ENCODE results near the gene PPARA.

PPARA gene

GRCh38 chr22:46114518-46115387 is 35.6 kb upstream of the PPARA start:
- no peak for DNase-seq

GRCh38 chr22:46115388-46115678 is 35.0 kb upstream of the PPARA start:
- no peak for DNase-seq

- no peak for DNase-seq
Observed at GRCh38 chr22:46115755-46116490, 34.4 kb upstream of the PPARA start.

- peak; percentile 86 to 88 for DNase-seq
Observed at GRCh38 chr22:46116491-46116958, 33.8 kb upstream of the PPARA start.

GRCh38 chr22:46117206-46118199 is 32.8 kb upstream of the PPARA start:
- no peak for DNase-seq

GRCh38 chr22:46119093-46119728 is 31.1 kb upstream of the PPARA start:
- DNase-seq: no peak

GRCh38 chr22:46119729-46120419 is 30.5 kb upstream of the PPARA start:
- no peak for DNase-seq

- no peak for DNase-seq
Observed at GRCh38 chr22:46120420-46120737, 29.9 kb upstream of the PPARA start.

- DNase-seq: no peak
Observed at GRCh38 chr22:46121079-46121478, 29.2 kb upstream of the PPARA start.

GRCh38 chr22:46121523-46122287 is 28.6 kb upstream of the PPARA start:
- no peak for DNase-seq

- DNase-seq: peak; percentile 53 to 60
Observed at GRCh38 chr22:46122511-46122971, 27.8 kb upstream of the PPARA start.

- DNase-seq: peak in 1 of 2 donors; percentile 11
Observed at GRCh38 chr22:46122980-46123693, 27.2 kb upstream of the PPARA start.

- DNase-seq: no peak
Observed at GRCh38 chr22:46123694-46124382, 26.5 kb upstream of the PPARA start.

- no peak for DNase-seq
Observed at GRCh38 chr22:46124383-46125144, 25.8 kb upstream of the PPARA start.

GRCh38 chr22:46125311-46125710 is 25.0 kb upstream of the PPARA start:
- no peak for DNase-seq

GRCh38 chr22:46125816-46126765 is 24.2 kb upstream of the PPARA start:
- DNase-seq: no peak

GRCh38 chr22:46126853-46127385 is 23.4 kb upstream of the PPARA start:
- DNase-seq: no peak

Measured in inflammatory macrophage (primary cell).